ENCODE measurements around the gene DCBLD2.
"Not testable (repeated sequence)": the region's sequence is repeated elsewhere in the genome, so short reads cannot be mapped to it uniquely, and the experiment has no call there.

GRCh38 chr3:98831060-98831459 is 70.4 kb downstream of the DCBLD2 start:
- TF ChIP-seq CTCF, POLR2AphosphoS5, POLR2A (IDR thresholded peaks at IDR 0.05): not testable (repeated sequence)

Measured in suprapubic skin (tissue), 4 donors.